Measurements from ENCODE around the gene DSC2. TPM values are rescaled to one million over a fixed set of nuclear protein-coding genes. Genes with fewer than 3 reads are reported as not detected.

DSC2 gene
- total and polyA plus RNA-seq, 4 donors, result 0.23 to 6.8 (median 3.3) TPM

DNA sequence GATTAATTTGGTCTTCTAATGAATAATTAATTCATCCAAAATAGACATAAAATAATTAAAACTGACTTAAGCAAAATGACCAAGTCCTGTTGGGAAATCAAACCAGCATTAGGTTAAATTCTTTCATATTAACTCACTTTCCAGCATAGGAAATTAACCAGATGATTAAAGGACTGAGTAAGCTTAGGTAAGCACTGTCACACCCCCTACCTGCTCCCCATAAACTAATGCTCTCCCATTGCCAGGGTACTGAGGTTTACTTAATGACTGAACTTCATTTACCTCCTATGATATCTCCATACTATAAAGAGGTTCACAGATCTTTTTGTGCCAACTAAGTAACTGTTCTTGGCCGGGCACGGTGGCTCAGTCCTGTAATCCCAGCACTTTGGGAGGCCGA is 13.7 kb downstream of the DSC2 start:
- ATAC-seq (ENCODE audit: low FRiP score) (no peak), DNase-seq (no peak)
- intact Hi-C loops (cut with DNase I), result no loop called here
- no peaks in the 10 kb centered on the region for H3K4me1 ChIP-seq (ENCODE audit: control insufficient read depth in 1 of 2, insufficient read depth in 2 of 2, low read length in 2 of 2)
- H3K27ac ChIP-seq (ENCODE audit: low read depth in 1 of 2, low read length in 2 of 2), result no peak overlapping the region
- 92 to 95% methylated on average over 3 of the region's 3 CpGs for WGBS, 2 donors
- no peaks in the 10 kb centered on the region for H3K27me3 ChIP-seq (ENCODE audit: control insufficient read depth in 1 of 2, insufficient read depth in 2 of 2, low read length in 1 of 2)
- H3K36me3 ChIP-seq (ENCODE audit: control insufficient read depth in 1 of 2, insufficient read depth in 2 of 2, low read length in 1 of 2), result no peaks in the 10 kb centered on the region
- H3K9me3 ChIP-seq (ENCODE audit: control insufficient read depth, low read length), result peaks cover 1% of the 10 kb centered on the region
- H3K4me3 ChIP-seq (ENCODE audit: low read length in 2 of 2), result no peak overlapping the region

DNA sequence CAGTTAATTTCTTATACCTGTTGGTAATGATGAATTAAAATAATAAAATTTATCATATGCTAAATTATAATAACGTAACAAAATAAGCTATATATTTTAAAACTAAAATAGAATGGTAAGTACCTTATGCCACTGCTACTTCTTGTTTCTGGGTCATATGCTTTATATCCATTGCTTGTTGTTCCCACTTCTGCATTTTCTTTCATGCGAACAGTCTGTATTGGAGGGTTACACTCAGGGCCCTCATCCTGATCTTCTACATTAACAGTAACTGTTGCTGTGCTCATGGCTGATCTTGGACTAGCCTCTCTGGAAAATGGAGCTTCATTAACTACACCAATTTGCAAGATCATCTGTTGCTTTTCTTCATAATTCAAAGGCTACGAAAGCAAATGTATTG is 22.2 kb downstream of the DSC2 start:
- H3K9me3 ChIP-seq (ENCODE audit: control insufficient read depth, low read length), result peaks cover 2% of the 10 kb centered on the region
- WGBS, 2 donors, result 95% methylated on average over 3 of the region's 3 CpGs
- no peak overlapping the region for H3K27ac ChIP-seq (ENCODE audit: low read depth in 1 of 2, low read length in 2 of 2)
- no peak overlapping the region for H3K4me3 ChIP-seq (ENCODE audit: low read length in 2 of 2)
- H3K36me3 ChIP-seq (ENCODE audit: control insufficient read depth in 1 of 2, insufficient read depth in 2 of 2, low read length in 1 of 2), result no peaks in the 10 kb centered on the region
- DNase-seq (no peak), ATAC-seq (ENCODE audit: low FRiP score) (no peak)
- no peaks in the 10 kb centered on the region for H3K4me1 ChIP-seq (ENCODE audit: control insufficient read depth in 1 of 2, insufficient read depth in 2 of 2, low read length in 2 of 2)
- intact Hi-C loops (cut with DNase I), result no loop called here
- H3K27me3 ChIP-seq (ENCODE audit: control insufficient read depth in 1 of 2, insufficient read depth in 2 of 2, low read length in 1 of 2), result no peaks in the 10 kb centered on the region

DNA sequence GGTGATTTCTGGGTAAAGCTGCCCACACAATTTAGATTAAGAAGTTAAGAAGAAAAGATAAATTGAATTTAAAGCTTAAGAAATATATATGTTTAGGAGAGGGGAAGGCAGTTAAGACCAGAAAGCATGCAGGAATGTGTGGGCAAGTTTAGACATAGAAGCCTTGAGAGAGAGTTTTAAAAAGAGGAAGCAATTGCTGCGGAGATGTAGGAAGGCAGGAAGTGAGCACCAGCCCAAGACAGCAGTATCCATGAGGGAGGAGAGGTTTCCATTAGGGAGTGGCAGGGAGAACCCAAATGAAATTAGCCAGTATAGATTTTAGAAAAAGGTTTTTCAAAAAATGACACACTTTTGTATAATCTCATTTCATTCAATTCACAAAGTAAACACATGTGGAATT is 24.3 kb downstream of the DSC2 start:
- H3K36me3 ChIP-seq (ENCODE audit: control insufficient read depth in 1 of 2, insufficient read depth in 2 of 2, low read length in 1 of 2), result no peaks in the 10 kb centered on the region
- intact Hi-C loops (cut with DNase I), result no loop called here
- ATAC-seq (ENCODE audit: low FRiP score), result no peak

DNA sequence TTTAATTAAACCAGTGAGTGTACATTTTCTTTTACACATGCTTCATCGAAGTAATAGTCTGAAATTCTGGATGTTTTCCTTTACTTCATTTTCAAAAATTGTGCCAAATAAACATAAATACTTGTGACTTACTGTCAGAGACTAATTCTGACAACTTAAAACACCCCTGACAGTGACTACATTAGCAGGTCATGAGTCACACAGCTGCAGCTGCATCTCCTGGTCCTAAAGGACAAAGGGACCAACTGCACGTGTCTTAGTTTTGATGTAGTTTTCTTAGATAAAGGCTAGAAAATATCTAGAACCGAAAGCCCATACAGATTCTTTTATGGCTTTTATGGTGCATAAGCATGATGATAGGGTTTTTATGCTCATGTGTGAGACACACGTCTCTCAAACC is 30.0 kb downstream of the DSC2 start:
- H3K27me3 ChIP-seq (ENCODE audit: control insufficient read depth in 1 of 2, insufficient read depth in 2 of 2, low read length in 1 of 2), result peaks cover 0 to 2% of the 10 kb centered on the region in 2 donors
- DNase-seq (no peak), ATAC-seq (ENCODE audit: low FRiP score) (no peak)
- H3K9me3 ChIP-seq (ENCODE audit: control insufficient read depth, low read length), result peaks cover 2% of the 10 kb centered on the region
- no peaks in the 10 kb centered on the region for H3K4me1 ChIP-seq (ENCODE audit: control insufficient read depth in 1 of 2, insufficient read depth in 2 of 2, low read length in 2 of 2)
- WGBS, 2 donors, result 84 to 88% methylated on average over 4 of the region's 4 CpGs
- no peak overlapping the region for H3K27ac ChIP-seq (ENCODE audit: low read depth in 1 of 2, low read length in 2 of 2)
- H3K36me3 ChIP-seq (ENCODE audit: control insufficient read depth in 1 of 2, insufficient read depth in 2 of 2, low read length in 1 of 2), result no peaks in the 10 kb centered on the region
- intact Hi-C loops (cut with DNase I), result no loop called here
- no peak overlapping the region for H3K4me3 ChIP-seq (ENCODE audit: low read length in 2 of 2)

More for the DNA sequence above, 24.3 kb downstream of the DSC2 start:
- Histone ChIP-seq H3K4me1 (ENCODE audit: control insufficient read depth in 1 of 2, insufficient read depth in 2 of 2, low read length in 2 of 2) (no peaks in the 10 kb centered on the region), H3K27me3 (ENCODE audit: control insufficient read depth in 1 of 2, insufficient read depth in 2 of 2, low read length in 1 of 2) (peaks cover 0 to 2% of the 10 kb centered on the region in 2 donors), H3K27ac (ENCODE audit: low read depth in 1 of 2, low read length in 2 of 2) (no peak overlapping the region), H3K4me3 (ENCODE audit: low read length in 2 of 2) (no peak overlapping the region), H3K9me3 (ENCODE audit: control insufficient read depth, low read length) (peaks cover 2% of the 10 kb centered on the region)
- no peak for DNase-seq
- WGBS, 2 donors, result 73 to 82% methylated on average over 1 of the region's 1 CpG

DNA sequence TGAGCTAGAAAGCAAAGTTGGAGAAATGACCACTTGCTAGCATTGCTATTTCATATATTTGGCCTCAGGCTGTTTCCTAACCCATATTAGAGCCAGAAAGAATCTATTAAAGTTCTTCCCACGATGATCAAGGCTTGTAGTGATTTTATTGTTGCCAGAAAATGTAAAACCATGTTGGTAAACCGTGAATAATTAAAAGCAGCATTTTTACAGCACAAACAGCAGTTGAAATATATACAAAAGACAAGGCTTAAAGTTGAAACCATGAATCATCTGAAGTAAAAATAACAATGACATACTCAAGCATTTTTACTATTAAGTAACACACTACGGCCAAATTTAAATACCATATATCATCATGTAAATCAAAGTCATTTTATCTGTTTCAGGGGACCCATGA is 32.0 kb downstream of the DSC2 start:
- no peak for ATAC-seq (ENCODE audit: low FRiP score)
- Histone ChIP-seq H3K9me3 (ENCODE audit: control insufficient read depth, low read length) (no peaks in the 10 kb centered on the region), H3K36me3 (ENCODE audit: control insufficient read depth in 1 of 2, insufficient read depth in 2 of 2, low read length in 1 of 2) (no peaks in the 10 kb centered on the region), H3K27ac (ENCODE audit: low read depth in 1 of 2, low read length in 2 of 2) (no peak overlapping the region), H3K4me3 (ENCODE audit: low read length in 2 of 2) (no peak overlapping the region), H3K4me1 (ENCODE audit: control insufficient read depth in 1 of 2, insufficient read depth in 2 of 2, low read length in 2 of 2) (no peaks in the 10 kb centered on the region), H3K27me3 (ENCODE audit: control insufficient read depth in 1 of 2, insufficient read depth in 2 of 2, low read length in 1 of 2) (peaks cover 0 to 2% of the 10 kb centered on the region in 2 donors)
- intact Hi-C loops (cut with DNase I), result no loop called here
- 47 to 48% methylated on average over 3 of the region's 3 CpGs for WGBS, 2 donors
- DNase-seq, result no peak

DNA sequence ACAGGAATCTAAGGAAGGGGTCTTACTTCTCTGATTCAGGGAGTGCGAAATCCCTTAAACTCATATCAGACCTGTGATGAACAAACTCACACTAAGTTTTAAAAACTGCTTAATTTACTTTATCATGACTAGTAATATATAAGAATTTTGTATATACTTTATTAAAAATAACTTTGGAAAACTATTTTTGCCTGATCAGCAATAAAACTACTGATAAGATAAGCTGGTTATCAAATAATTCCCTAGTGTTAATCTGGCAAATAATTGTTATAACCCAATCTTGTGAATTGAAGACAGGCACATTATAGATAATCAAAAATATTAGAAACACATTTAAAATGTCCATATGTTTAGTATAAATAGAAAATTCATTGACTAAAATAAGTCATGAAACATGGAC is 36.0 kb downstream of the DSC2 start:
- Histone ChIP-seq H3K4me3 (ENCODE audit: low read length in 2 of 2) (no peak overlapping the region), H3K9me3 (ENCODE audit: control insufficient read depth, low read length) (no peaks in the 10 kb centered on the region), H3K27me3 (ENCODE audit: control insufficient read depth in 1 of 2, insufficient read depth in 2 of 2, low read length in 1 of 2) (no peaks in the 10 kb centered on the region), H3K4me1 (ENCODE audit: control insufficient read depth in 1 of 2, insufficient read depth in 2 of 2, low read length in 2 of 2) (no peaks in the 10 kb centered on the region), H3K36me3 (ENCODE audit: control insufficient read depth in 1 of 2, insufficient read depth in 2 of 2, low read length in 1 of 2) (no peaks in the 10 kb centered on the region), H3K27ac (ENCODE audit: low read depth in 1 of 2, low read length in 2 of 2) (no peak overlapping the region)
- ATAC-seq (ENCODE audit: low FRiP score) (no peak), DNase-seq (no peak)
- intact Hi-C loops (cut with DNase I), result no loop called here
- 98 to 100% methylated on average over 1 of the region's 1 CpG for WGBS, 2 donors

DNA sequence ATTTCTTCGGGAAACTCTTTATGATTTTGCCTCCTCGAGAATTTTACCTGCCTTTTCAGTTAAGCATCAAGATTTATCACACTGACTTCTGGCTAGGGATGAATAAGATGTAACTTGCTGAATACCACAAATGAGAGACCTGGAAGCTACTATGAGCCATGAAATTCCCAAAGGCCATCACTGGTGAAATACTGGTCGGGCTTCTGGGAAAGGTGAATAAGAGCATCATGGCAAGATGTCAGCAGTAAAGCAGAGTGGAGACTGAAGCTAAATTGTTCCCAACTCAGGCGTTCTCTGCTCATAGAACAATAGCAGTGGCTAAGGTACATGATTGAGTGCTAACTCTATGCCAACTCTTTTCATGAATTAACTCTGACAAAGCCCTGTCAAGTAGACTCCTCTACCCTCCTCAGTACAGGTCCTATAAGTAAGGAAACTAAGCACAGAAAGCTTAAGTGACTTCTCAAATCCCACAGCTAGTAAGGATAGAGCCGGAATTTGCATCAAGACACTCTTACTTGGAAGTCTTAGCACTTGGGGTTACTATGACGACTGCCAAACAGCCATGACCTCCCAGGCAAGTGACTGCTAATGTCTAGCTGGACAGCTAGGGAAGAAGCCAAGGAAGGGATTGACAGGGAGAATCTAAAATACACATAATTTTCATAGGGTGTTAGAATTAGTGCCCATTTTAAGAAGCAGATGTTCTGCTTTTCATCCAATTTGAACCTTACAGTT is 37.0 kb downstream of the DSC2 start:
- no peak for ATAC-seq (ENCODE audit: low FRiP score)
- H3K27ac ChIP-seq (ENCODE audit: low read depth in 1 of 2, low read length in 2 of 2), result no peak overlapping the region
- intact Hi-C loops (cut with DNase I), result no loop called here
- DNase-seq, result no peak
- 84 to 87% methylated on average over 6 of the region's 6 CpGs for WGBS, 2 donors
- H3K4me1 ChIP-seq (ENCODE audit: control insufficient read depth in 1 of 2, insufficient read depth in 2 of 2, low read length in 2 of 2), result no peaks in the 10 kb centered on the region
- H3K27me3 ChIP-seq (ENCODE audit: control insufficient read depth in 1 of 2, insufficient read depth in 2 of 2, low read length in 1 of 2), result no peaks in the 10 kb centered on the region
- no peak overlapping the region for H3K4me3 ChIP-seq (ENCODE audit: low read length in 2 of 2)
- no peaks in the 10 kb centered on the region for H3K36me3 ChIP-seq (ENCODE audit: control insufficient read depth in 1 of 2, insufficient read depth in 2 of 2, low read length in 1 of 2)
- H3K9me3 ChIP-seq (ENCODE audit: control insufficient read depth, low read length), result no peaks in the 10 kb centered on the region

DNA sequence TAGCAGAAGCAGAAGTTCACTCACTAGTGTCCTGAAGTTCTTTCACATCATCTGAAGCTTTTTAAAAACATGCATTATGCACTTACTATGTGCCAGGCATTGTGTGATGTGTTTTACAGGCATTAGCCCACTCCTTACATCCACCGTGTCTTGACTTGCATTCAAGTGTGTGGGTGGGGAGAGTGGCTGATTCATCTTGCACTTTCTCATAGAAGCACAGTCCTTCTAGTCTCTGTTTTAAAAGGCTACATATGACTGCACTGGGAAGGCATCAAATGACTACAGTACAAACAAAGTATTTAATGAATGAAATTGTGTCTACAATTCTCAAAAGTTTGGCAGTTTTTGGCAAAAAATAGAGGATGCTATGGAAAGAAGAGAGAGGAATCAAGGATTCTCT is 38.1 kb downstream of the DSC2 start:
- H3K9me3 ChIP-seq (ENCODE audit: control insufficient read depth, low read length), result no peaks in the 10 kb centered on the region
- no peak for DNase-seq
- no peaks in the 10 kb centered on the region for H3K36me3 ChIP-seq (ENCODE audit: control insufficient read depth in 1 of 2, insufficient read depth in 2 of 2, low read length in 1 of 2)
- 31% methylated on average over 1 of the region's 1 CpG for WGBS, 2 donors
- H3K27ac ChIP-seq (ENCODE audit: low read depth in 1 of 2, low read length in 2 of 2), result no peak overlapping the region
- H3K27me3 ChIP-seq (ENCODE audit: control insufficient read depth in 1 of 2, insufficient read depth in 2 of 2, low read length in 1 of 2), result no peaks in the 10 kb centered on the region
- H3K4me1 ChIP-seq (ENCODE audit: control insufficient read depth in 1 of 2, insufficient read depth in 2 of 2, low read length in 2 of 2), result no peaks in the 10 kb centered on the region
- H3K4me3 ChIP-seq (ENCODE audit: low read length in 2 of 2), result no peak overlapping the region
- no peak for ATAC-seq (ENCODE audit: low FRiP score)
- intact Hi-C loops (cut with DNase I), result no loop called here

DNA sequence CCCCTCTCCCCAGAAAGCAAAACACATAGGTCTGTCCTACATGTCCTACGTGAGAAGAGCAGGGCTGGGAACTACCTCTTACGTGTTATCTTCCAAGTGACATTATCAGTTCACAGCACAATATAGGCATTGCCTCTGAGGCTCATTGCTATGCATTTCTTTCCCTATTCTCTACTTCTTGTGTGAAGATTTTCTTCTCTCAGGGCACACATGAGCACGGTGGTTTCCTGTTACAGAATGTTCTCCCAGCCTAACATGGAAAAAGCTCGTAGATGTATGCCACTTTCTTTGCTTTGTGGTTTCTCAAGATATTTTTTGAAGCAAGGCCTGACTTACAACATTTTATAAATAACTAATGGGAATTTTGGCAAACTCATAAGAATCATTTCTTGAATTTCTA is 40.3 kb downstream of the DSC2 start:
- WGBS, 2 donors, result 50 to 55% methylated on average over 4 of the region's 4 CpGs
- intact Hi-C loops (cut with DNase I), result no loop called here
- H3K27ac ChIP-seq (ENCODE audit: low read depth in 1 of 2, low read length in 2 of 2), result no peak overlapping the region
- no peaks in the 10 kb centered on the region for H3K36me3 ChIP-seq (ENCODE audit: control insufficient read depth in 1 of 2, insufficient read depth in 2 of 2, low read length in 1 of 2)
- no peaks in the 10 kb centered on the region for H3K27me3 ChIP-seq (ENCODE audit: control insufficient read depth in 1 of 2, insufficient read depth in 2 of 2, low read length in 1 of 2)
- ATAC-seq (ENCODE audit: low FRiP score) (no peak), DNase-seq (no peak)
- H3K4me3 ChIP-seq (ENCODE audit: low read length in 2 of 2), result no peak overlapping the region
- no peaks in the 10 kb centered on the region for H3K9me3 ChIP-seq (ENCODE audit: control insufficient read depth, low read length)
- H3K4me1 ChIP-seq (ENCODE audit: control insufficient read depth in 1 of 2, insufficient read depth in 2 of 2, low read length in 2 of 2), result no peaks in the 10 kb centered on the region

Data from aorta (tissue), 5 donors.